Measurements from ENCODE around the gene RBM6. TPM values are rescaled to one million over a fixed set of nuclear protein-coding genes. Genes with fewer than 3 reads are reported as not detected.

The RBM6 gene
- total and polyA plus RNA-seq, 9 of the 15 experiments (the other 6 are each of a cell fraction or from before 2014, with no cell fraction given), result 19.9 to 82.2 (median 57.8) TPM

- TF ChIP-seq, protein P1, sequence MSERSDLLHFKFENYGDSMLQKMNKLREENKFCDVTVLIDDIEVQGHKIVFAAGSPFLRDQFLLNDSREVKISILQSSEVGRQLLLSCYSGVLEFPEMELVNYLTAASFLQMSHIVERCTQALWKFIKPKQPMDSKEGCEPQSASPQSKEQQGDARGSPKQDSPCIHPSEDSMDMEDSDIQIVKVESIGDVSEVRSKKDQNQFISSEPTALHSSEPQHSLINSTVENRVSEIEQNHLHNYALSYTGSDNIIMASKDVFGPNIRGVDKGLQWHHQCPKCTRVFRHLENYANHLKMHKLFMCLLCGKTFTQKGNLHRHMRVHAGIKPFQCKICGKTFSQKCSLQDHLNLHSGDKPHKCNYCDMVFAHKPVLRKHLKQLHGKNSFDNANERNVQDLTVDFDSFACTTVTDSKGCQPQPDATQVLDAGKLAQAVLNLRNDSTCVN (CRISPR knock-in tag; IDR thresholded peaks at IDR 0.05), result no peak
- TF ChIP-seq OTX1 (CRISPR knock-in tag; IDR thresholded peaks at IDR 0.05), result no peak
- TF ChIP-seq PCBP2 (IDR thresholded peaks at IDR 0.05; ENCODE audit: low read depth, low read length, poor library complexity, severe bottlenecking), result no peak
- TF ChIP-seq PRMT5 (CRISPR knock-in tag; IDR thresholded peaks at IDR 0.05), result no peak
- TF ChIP-seq ZNF551 (CRISPR knock-in tag; IDR thresholded peaks at IDR 0.05), result no peak
- no peak for TF ChIP-seq ZFX (CRISPR knock-in tag; IDR thresholded peaks at IDR 0.05)
- no peak for TF ChIP-seq KLF6 (CRISPR knock-in tag; IDR thresholded peaks at IDR 0.05; ENCODE audit: borderline replicate concordance)
- TF ChIP-seq ZNF589 (CRISPR knock-in tag; IDR thresholded peaks at IDR 0.05; ENCODE audit: low read depth), result no peak
- TF ChIP-seq GMEB1 (CRISPR knock-in tag; IDR thresholded peaks at IDR 0.05), result no peak
- TF ChIP-seq ZNF79 (CRISPR knock-in tag; IDR thresholded peaks at IDR 0.05; ENCODE audit: low read depth), result no peak
- TF ChIP-seq ZNF668 (CRISPR knock-in tag; IDR thresholded peaks at IDR 0.05), result no peak
- no peak for TF ChIP-seq HDAC6 (IDR thresholded peaks at IDR 0.05; ENCODE audit: low read depth, low read length)
- TF ChIP-seq ZNF699 (CRISPR knock-in tag; IDR thresholded peaks at IDR 0.05; ENCODE audit: insufficient replicate concordance), result no peak
- TF ChIP-seq MTA3 (IDR thresholded peaks at IDR 0.05; ENCODE audit: borderline replicate concordance), result 0 out of 2 replicates have a peak, but pooled peaks have one; percentile 29
- TF ChIP-seq MCM2 (IDR thresholded peaks at IDR 0.05; ENCODE audit: low read depth), result no peak
- TF ChIP-seq SMAD1 (IDR thresholded peaks at IDR 0.05; ENCODE audit: low read depth, low read length, partially characterized antibody), result no peak
- TF ChIP-seq HNRNPLL (IDR thresholded peaks at IDR 0.05; ENCODE audit: low read depth, low read length, poor library complexity, severe bottlenecking), result no peak
- TF ChIP-seq SIX5 (IDR thresholded peaks at IDR 0.05; ENCODE audit: borderline replicate concordance in 1 of 2, insufficient read depth in 1 of 2, low read depth in 1 of 2, low read length in 2 of 2), result no peak
- no peak for TF ChIP-seq ZNF384 (IDR thresholded peaks at IDR 0.05; ENCODE audit: low read depth, low read length)
- no peak for TF ChIP-seq ZBED1 (IDR thresholded peaks at IDR 0.05)
- no peak; the same call in 1 of the 2 replicates for TF ChIP-seq CXXC5 (CRISPR knock-in tag; IDR thresholded peaks at IDR 0.05)
- TF ChIP-seq ZNF586 (CRISPR knock-in tag; conservative IDR thresholded peaks at IDR 0.05), result no peak
- no peak for TF ChIP-seq ETV1 (tag; conservative IDR thresholded peaks at IDR 0.05; ENCODE audit: low read depth)
- no peak for TF ChIP-seq KDM2B (CRISPR knock-in tag; IDR thresholded peaks at IDR 0.05)
- no peak for TF ChIP-seq ETV6 (IDR thresholded peaks at IDR 0.05; ENCODE audit: borderline replicate concordance in 1 of 2, low read depth in 2 of 2, low read length in 1 of 2)
- 0 out of 2 replicates have a peak, but pooled peaks have one; percentile 21 for TF ChIP-seq ETV6 (CRISPR knock-in tag; IDR thresholded peaks at IDR 0.05; ENCODE audit: borderline replicate concordance)
- TF ChIP-seq ZNF24 (IDR thresholded peaks at IDR 0.05), result no peak
- TF ChIP-seq CHD2 (IDR thresholded peaks at IDR 0.05; ENCODE audit: low read depth, low read length), result no peak
These were observed 33.7 kb upstream of the RBM6 start (continued) for GRCh38 chr3:49906073-49906743.
